ENCODE measurements around the gene NEURL1B.

Gene NEURL1B

GRCh38 chr5:172689218-172689572, 48.1 kb downstream of the NEURL1B start:
- no peak overlapping the region for H3K4me3 ChIP-seq (ENCODE audit: low read depth, low read length)
- no peak for DNase-seq (ENCODE audit: low read depth)
- no peak for TF ChIP-seq MYC (IDR thresholded peaks at IDR 0.05; ENCODE audit: low read depth, low read length)
- TF ChIP-seq POLR2A (IDR thresholded peaks at IDR 0.05; ENCODE audit: extremely low read depth, insufficient read length), result no peak
- TF ChIP-seq MAX (IDR thresholded peaks at IDR 0.05; ENCODE audit: low read depth, low read length), result no peak
- TF ChIP-seq CTCF (IDR thresholded peaks at IDR 0.05; ENCODE audit: low read depth, low read length), result no peak

- DNase-seq (ENCODE audit: low read depth), result no peak
- no peak overlapping the region for H3K4me3 ChIP-seq (ENCODE audit: low read depth, low read length)
- no peak for TF ChIP-seq POLR2A (IDR thresholded peaks at IDR 0.05; ENCODE audit: extremely low read depth, insufficient read length)
- no peak for TF ChIP-seq MYC (IDR thresholded peaks at IDR 0.05; ENCODE audit: low read depth, low read length)
- TF ChIP-seq MAX (IDR thresholded peaks at IDR 0.05; ENCODE audit: low read depth, low read length), result no peak
- TF ChIP-seq CTCF (IDR thresholded peaks at IDR 0.05; ENCODE audit: low read depth, low read length), result no peak
These were observed 48.7 kb downstream of the NEURL1B start for GRCh38 chr5:172689801-172690200.

- no peak for DNase-seq (ENCODE audit: low read depth)
- TF ChIP-seq MYC (IDR thresholded peaks at IDR 0.05; ENCODE audit: low read depth, low read length) (no peak), CTCF (IDR thresholded peaks at IDR 0.05; ENCODE audit: low read depth, low read length) (no peak), MAX (IDR thresholded peaks at IDR 0.05; ENCODE audit: low read depth, low read length) (no peak), POLR2A (IDR thresholded peaks at IDR 0.05; ENCODE audit: extremely low read depth, insufficient read length) (no peak)
- no peak overlapping the region for H3K4me3 ChIP-seq (ENCODE audit: low read depth, low read length)
These were observed 49.4 kb downstream of the NEURL1B start for GRCh38 chr5:172690258-172691075.

- no peak for DNase-seq (ENCODE audit: low read depth)
- TF ChIP-seq MYC (IDR thresholded peaks at IDR 0.05; ENCODE audit: low read depth, low read length), result no peak
- no peak for TF ChIP-seq CTCF (IDR thresholded peaks at IDR 0.05; ENCODE audit: low read depth, low read length)
- no peak for TF ChIP-seq MAX (IDR thresholded peaks at IDR 0.05; ENCODE audit: low read depth, low read length)
- TF ChIP-seq POLR2A (IDR thresholded peaks at IDR 0.05; ENCODE audit: extremely low read depth, insufficient read length), result no peak
- H3K4me3 ChIP-seq (ENCODE audit: low read depth, low read length), result no peak overlapping the region
These were observed 50.8 kb downstream of the NEURL1B start for GRCh38 chr5:172691886-172692285.

- H3K4me3 ChIP-seq (ENCODE audit: low read depth, low read length), result no peak overlapping the region
- DNase-seq (ENCODE audit: low read depth), result no peak
- TF ChIP-seq CTCF (IDR thresholded peaks at IDR 0.05; ENCODE audit: low read depth, low read length), result no peak
- no peak for TF ChIP-seq MAX (IDR thresholded peaks at IDR 0.05; ENCODE audit: low read depth, low read length)
- TF ChIP-seq MYC (IDR thresholded peaks at IDR 0.05; ENCODE audit: low read depth, low read length), result no peak
- TF ChIP-seq POLR2A (IDR thresholded peaks at IDR 0.05; ENCODE audit: extremely low read depth, insufficient read length), result no peak
These were observed 51.4 kb downstream of the NEURL1B start for GRCh38 chr5:172692451-172692850.
